Effector memory CD4-positive, alpha-beta T cell (primary cell): ENCODE data around the gene TLE4.
"Not testable (repeated sequence)": the region's sequence is repeated elsewhere in the genome, so short reads cannot be mapped to it uniquely, and the experiment has no call there.

Experiments used
- DNase-seq, 3 donors: peaks; one replicate each; pipeline ENCODE4 v3.0.0-alpha.2; 2020
- H3K27ac ChIP-seq: 2 replicates; pipeline ENCODE4 v1.7.0; 2013; ENCODE audit warnings: mild to moderate bottlenecking, low read length, moderate library complexity; ENCODE audit not compliant: insufficient read depth, poor library complexity, severe bottlenecking
- H3K27me3 ChIP-seq: replicated peaks from 2 replicates; pipeline ENCODE4 v1.7.0; 2013; ENCODE audit warnings: mild to moderate bottlenecking, low read length; ENCODE audit not compliant: insufficient read depth, control insufficient read depth, poor library complexity, severe bottlenecking
- H3K36me3 ChIP-seq: 2 replicates; pipeline ENCODE4 v1.7.0; 2013; ENCODE audit warnings: mild to moderate bottlenecking, low read length, moderate library complexity; ENCODE audit not compliant: control insufficient read depth, insufficient read depth
- H3K4me1 ChIP-seq: 2 replicates; pipeline ENCODE4 v1.7.0; 2013; ENCODE audit warnings: low read length, mild to moderate bottlenecking; ENCODE audit not compliant: control insufficient read depth, insufficient read depth, poor library complexity, severe bottlenecking
- H3K4me3 ChIP-seq: 2 replicates; pipeline ENCODE4 v1.7.0; 2013; ENCODE audit warnings: low read length, low read depth, mild to moderate bottlenecking; ENCODE audit not compliant: insufficient read depth, poor library complexity, severe bottlenecking
- H3K9me3 ChIP-seq: 2 replicates; pipeline ENCODE4 v1.7.0; 2013; ENCODE audit warnings: mild to moderate bottlenecking, low read length, moderate library complexity; ENCODE audit not compliant: control insufficient read depth
- total RNA-seq, 3 donors: gene quantifications; one replicate each; lab custom pipeline; 2026; lab: John Stamatoyannopoulos, UW

TLE4 gene
- 98.7 to 156 (median 134) reads per million in 3 donors for total RNA-seq

DNA sequence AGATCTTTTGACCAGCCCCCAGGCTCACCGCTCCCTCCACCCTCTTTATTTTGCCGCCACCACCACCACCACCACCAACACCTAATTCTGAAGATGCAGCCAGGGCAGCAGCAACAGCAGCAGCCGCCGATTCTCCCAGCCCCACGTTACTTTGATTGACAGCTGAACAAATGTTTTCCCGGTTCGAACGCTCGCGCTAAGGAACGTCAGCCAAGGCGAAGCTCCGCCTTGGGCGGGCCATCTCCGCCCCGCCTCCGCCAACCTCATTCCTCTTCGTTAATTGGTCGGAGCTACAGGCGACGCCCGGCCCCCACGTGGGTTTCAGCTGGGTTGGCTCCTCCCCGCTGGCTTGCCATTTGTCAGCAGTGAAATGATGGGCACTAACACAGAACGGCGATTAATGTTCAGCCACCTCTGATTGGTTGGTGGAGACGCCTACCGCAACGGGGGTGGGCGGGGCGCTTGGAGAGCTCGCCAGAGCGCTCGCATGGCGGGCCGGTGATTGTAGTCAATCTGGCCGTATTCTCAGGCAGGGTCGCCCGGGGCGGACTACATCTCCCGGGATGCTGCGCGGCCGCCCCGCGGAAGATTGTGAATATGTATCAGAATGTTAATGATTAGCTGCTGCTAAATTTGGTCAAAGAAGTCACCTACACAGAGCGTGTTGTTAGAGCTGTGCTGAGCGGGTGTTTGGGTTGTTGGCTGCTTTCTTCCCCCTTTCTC is at the start of gene TLE4:
TLE4 (plus strand) TSS at position 657 of the 723 bp plus-strand sequence. CDS start 826 bp downstream, outside the sequence.
- peaks cover 3% of the 10 kb centered on the region for H3K27me3 ChIP-seq
- H3K9me3 ChIP-seq, result no peaks in the 10 kb centered on the region
- DNase-seq, result peak; percentile 100
- H3K36me3 ChIP-seq, result no peaks in the 10 kb centered on the region
- peaks cover 13% of the 10 kb centered on the region for H3K4me1 ChIP-seq
- peak within 1 kb of the TSS; percentile 81 for H3K27ac ChIP-seq
- H3K4me3 ChIP-seq, result peak within 1 kb of the TSS; percentile 86

DNA sequence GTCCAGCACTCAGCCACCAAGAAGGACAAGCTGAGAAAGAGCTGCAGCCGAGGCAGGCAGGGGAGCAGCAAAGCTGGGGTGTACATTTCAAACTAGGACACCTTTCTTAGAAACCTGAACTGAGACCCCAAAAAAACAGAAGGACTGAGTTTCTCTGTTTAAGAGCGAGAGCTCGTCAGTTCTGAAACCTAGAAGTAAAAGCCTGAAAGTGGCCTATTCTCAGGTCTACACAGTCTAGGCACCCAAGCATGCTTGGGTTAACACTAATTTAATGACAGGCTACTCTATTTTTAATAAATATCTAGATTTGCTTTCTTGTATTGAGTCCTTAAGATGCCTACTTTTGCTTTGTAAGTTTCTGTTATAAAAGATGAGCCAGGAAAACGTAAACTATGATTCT is 49.0 kb upstream of the TLE4 start:
- H3K27ac ChIP-seq, result no peak overlapping the region
- no peak for DNase-seq
- H3K27me3 ChIP-seq, result no peaks in the 10 kb centered on the region
- no peaks in the 10 kb centered on the region for H3K9me3 ChIP-seq
- H3K36me3 ChIP-seq, result no peaks in the 10 kb centered on the region
- H3K4me3 ChIP-seq, result no peak overlapping the region
- H3K4me1 ChIP-seq, result no peaks in the 10 kb centered on the region

DNA sequence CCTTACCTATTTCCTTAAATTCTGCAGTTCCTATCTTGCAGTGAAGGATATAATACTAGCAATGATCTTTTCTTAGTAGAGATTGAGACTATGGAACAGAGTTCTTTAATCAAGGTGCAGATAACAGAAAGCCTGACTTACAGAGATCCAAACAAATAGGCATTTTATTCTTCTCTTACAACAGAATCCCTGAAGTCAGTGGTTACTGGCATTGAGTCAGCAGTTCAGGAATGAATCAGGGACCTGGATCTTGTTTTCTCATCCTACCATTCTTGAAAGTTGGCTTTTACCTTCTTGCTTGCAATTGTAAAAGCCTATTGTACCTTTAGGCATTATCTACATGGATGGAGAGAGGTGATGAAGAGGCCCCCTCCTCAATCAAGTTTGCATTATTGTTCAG is 47.5 kb upstream of the TLE4 start:
- Histone ChIP-seq H3K27me3 (no peaks in the 10 kb centered on the region), H3K36me3 (no peaks in the 10 kb centered on the region), H3K9me3 (no peaks in the 10 kb centered on the region), H3K27ac (no peak overlapping the region), H3K4me3 (no peak overlapping the region), H3K4me1 (no peaks in the 10 kb centered on the region)
- no peak for DNase-seq

DNA sequence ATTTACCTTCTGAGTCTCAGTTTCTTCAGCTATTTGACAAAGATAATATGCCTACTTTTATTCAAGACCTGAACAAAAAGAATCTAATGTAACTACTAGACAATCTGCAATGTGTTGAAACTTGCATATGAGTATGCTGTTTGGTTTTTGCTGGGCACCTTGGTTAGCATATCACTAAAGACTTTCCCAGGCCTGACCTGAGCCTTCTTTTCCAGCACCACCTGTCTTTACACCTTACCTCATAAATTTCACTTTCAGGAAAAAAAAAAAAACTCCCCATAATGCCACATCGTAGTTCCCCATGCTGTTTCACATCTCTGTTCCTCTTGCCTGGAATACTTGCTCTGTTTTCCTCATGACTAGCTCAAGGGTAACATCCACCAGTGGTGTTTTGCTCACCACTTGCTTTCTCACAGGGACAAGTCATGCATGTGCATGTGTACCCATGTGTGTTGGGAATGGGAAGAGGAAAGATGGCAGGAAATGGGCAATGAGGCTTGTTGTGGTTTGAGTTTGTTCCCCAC is 45.6 kb upstream of the TLE4 start:
- Histone ChIP-seq H3K27ac (no peak overlapping the region), H3K4me1 (no peaks in the 10 kb centered on the region), H3K36me3 (no peaks in the 10 kb centered on the region), H3K27me3 (no peaks in the 10 kb centered on the region), H3K9me3 (no peaks in the 10 kb centered on the region), H3K4me3 (no peak overlapping the region)
- DNase-seq, result no peak

DNA sequence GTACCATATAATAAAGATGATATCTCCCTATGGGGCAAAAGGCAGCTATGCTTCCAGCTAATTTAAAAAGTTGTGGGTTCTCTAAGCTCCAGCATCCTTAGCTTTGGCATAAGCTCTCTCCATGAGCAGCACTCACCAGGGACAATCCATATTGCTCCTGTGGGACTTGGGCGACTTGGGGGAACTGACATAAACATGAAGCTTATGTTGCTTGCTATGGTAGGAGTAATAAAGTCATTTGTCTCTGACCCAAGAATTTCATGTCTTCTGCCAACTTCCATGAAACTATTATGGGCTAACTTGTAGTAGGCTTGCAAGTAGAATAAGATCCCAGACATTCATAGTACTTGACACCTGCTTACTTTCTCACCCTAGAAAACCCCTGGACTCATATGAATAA is 36.2 kb upstream of the TLE4 start:
- H3K27me3 ChIP-seq, result no peaks in the 10 kb centered on the region
- H3K36me3 ChIP-seq, result no peaks in the 10 kb centered on the region
- H3K9me3 ChIP-seq, result no peaks in the 10 kb centered on the region
- no peak overlapping the region for H3K27ac ChIP-seq
- no peaks in the 10 kb centered on the region for H3K4me1 ChIP-seq
- H3K4me3 ChIP-seq, result no peak overlapping the region
- DNase-seq, result no peak

DNA sequence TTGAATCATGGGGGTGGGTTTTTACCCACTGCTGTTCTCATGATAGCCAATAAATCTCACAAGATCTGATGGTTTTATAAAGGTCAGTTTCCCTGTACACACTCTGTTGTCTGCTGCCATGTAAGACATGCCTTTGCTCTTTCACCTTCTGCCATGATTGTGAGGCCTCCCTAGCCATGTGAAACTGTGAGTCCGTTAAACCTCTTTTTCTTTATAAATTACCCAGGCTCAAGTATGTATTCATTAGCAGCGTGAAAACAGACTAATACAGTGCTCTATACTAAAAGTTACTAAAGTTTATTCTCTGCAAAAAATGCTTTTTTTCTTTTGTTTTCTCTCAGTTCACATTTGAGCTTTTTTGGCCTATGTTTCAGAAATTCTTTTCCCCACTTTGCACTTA is 33.9 kb upstream of the TLE4 start:
- H3K9me3 ChIP-seq, result no peaks in the 10 kb centered on the region
- H3K4me3 ChIP-seq, result no peak overlapping the region
- H3K27ac ChIP-seq, result no peak overlapping the region
- no peak for DNase-seq
- no peaks in the 10 kb centered on the region for H3K36me3 ChIP-seq
- H3K27me3 ChIP-seq, result no peaks in the 10 kb centered on the region
- H3K4me1 ChIP-seq, result no peaks in the 10 kb centered on the region

DNA sequence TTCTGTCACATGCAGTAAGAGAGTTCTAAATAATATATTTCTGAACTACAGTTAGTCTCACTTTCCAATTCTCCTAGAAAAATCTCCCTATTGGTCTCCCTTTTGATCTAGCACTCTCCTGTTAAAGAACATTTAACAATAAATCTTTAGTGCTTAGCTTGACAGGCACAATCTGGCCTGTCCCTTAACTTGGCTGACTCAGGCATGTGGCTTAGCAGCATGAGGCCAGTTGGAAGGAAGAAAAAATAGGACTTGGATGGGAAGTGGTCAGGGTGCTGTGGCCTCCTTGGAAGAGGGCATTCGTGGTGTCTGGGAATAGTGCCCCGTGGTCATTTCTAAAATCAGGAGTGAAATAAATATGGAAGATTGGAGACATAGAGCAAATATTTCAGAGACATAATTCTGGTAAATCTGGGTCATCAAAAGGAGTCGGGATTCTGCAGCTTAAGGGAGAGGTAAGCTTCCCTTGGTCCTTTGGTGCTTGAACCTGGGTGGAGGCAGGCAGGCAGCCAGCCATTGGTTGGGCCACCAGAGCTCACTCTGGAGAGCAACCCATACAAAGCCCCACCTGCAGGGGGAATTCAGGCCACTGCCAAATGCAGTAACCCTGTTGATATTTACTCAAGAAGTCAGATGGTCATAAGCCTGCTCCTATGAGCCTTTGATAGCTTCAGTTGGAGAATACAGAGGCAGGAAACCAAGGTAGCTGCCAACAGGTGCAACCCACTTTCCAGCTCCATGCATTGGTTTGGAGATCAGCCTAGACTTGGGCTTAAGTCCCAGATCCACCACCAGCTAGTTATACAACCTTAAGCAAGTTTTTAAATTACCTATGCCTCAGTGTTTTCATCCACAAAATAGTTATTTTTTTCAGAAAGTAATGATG is 28.8 kb upstream of the TLE4 start:
- Histone ChIP-seq H3K9me3 (no peaks in the 10 kb centered on the region), H3K27ac (no peak overlapping the region), H3K27me3 (no peaks in the 10 kb centered on the region), H3K36me3 (no peaks in the 10 kb centered on the region), H3K4me3 (no peak overlapping the region), H3K4me1 (no peaks in the 10 kb centered on the region)
- no peak for DNase-seq

DNA sequence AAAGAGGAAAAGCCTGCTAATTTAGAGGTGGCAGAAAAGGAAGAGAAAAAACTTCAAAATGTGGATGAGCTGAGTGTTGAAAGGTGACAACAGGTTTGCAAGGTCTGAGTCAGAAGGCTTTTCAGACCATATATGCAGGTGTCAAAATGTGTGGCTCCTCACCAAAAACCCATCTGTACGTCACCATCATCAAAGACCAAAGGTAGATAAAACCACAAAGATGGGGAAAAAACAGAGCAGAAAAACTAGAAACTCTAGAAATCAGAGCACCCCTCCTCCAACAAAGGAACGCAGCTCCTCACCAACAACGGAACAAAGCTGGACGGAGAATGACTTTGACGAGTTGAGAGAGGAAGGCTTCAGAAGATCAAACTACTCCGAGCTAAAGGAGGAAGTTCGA is 27.4 kb upstream of the TLE4 start:
- DNase-seq, result peak in 1 of 3 donors; percentile 2
- H3K4me1 ChIP-seq, result not testable (repeated sequence)

DNA sequence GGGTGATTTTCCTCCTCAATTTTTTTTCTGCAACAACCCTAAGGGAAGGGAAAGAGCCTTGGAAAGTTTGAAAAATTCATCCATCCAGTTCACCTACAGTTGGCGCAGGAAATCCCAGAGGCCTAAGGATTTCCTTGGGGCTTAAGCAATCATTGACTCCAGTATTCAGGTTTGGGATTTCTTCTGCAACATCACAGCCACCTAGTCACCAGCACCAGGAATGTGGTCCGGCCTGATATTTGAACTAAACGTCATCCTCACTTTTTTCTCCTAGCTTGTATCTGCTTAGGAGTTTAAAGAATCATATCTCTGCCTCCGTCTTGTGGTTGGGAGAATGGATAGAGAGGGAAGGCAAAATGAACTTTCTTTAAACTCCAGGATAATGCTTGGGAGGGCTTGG is 20.2 kb upstream of the TLE4 start:
- no peaks in the 10 kb centered on the region for H3K27me3 ChIP-seq
- H3K4me3 ChIP-seq, result no peak overlapping the region
- no peaks in the 10 kb centered on the region for H3K9me3 ChIP-seq
- DNase-seq, result no peak
- H3K4me1 ChIP-seq, result no peaks in the 10 kb centered on the region
- no peaks in the 10 kb centered on the region for H3K36me3 ChIP-seq
- no peak overlapping the region for H3K27ac ChIP-seq

More for the DNA sequence above, 27.4 kb upstream of the TLE4 start:
- H3K36me3 ChIP-seq, H3K9me3 ChIP-seq, H3K27me3 ChIP-seq, H3K4me3 ChIP-seq, H3K27ac ChIP-seq: not testable (repeated sequence)

DNA sequence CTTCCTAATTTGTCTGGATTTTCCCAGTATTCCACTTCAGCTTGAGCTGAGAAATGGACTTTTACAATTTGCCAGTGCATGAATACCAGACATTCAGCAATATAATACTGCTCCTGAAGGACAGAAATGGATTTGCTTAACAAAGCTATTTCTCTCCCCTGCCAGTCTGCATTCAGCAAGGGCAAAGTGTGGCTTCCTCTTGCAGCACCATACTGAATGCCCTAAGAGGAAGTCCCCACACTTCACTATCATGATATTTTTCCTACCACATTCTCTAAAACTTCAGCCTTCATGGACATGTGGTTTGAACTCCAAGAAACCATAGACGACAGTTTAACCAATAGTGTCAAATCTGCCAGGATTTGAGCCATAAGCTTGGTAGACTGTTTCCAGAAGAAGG is 19.8 kb upstream of the TLE4 start:
- H3K4me1 ChIP-seq, result no peaks in the 10 kb centered on the region
- H3K9me3 ChIP-seq, result no peaks in the 10 kb centered on the region
- H3K27ac ChIP-seq, result no peak overlapping the region
- no peaks in the 10 kb centered on the region for H3K36me3 ChIP-seq
- H3K4me3 ChIP-seq, result no peak overlapping the region
- H3K27me3 ChIP-seq, result no peaks in the 10 kb centered on the region
- no peak for DNase-seq
